CD14-positive monocyte (primary cell): Measurements from ENCODE around the gene WWTR1. TPM values are rescaled to one million over a fixed set of nuclear protein-coding genes. Genes with fewer than 3 reads are reported as not detected.

ENCODE experiments used
- DNase-seq, 3 donors: peaks; one replicate each; pipeline ENCODE4 v3.0.0-alpha.2; 2011 to 2022
- H2AFZ ChIP-seq: 2 replicates; pipeline ENCODE4 v1.6.0; 2012; ENCODE audit warnings: mild to moderate bottlenecking, low read depth, low read length, inconsistent platforms; ENCODE audit not compliant: insufficient read depth, poor library complexity, severe bottlenecking
- H3K27ac ChIP-seq, 2 donors: 1 replicate in 1 of 2; 2 replicates in 1 of 2; pipeline ENCODE4 v1.5.1; 2012 to 2013; ENCODE audit warnings: low read length in 2 of 2, control low read depth in 1 of 2, inconsistent platforms in 1 of 2, low read depth in 1 of 2, mild to moderate bottlenecking in 1 of 2
- H3K27me3 ChIP-seq, 2 donors: one replicate each; pipeline versions ENCODE4 v1.6.0 to v1.6.1; 2011 to 2013; ENCODE audit warnings: low read length in 2 of 2; ENCODE audit not compliant: control insufficient read depth in 2 of 2, insufficient read depth in 2 of 2
- H3K36me3 ChIP-seq, 2 donors: replicated peaks in 1 of 2; 1 replicate in 1 of 2; 2 replicates in 1 of 2; pipeline versions ENCODE4 v1.5.1 to v1.6.1; 2012 to 2013; ENCODE audit warnings: low read length in 2 of 2, control low read depth in 1 of 2, inconsistent platforms in 1 of 2, mild to moderate bottlenecking in 1 of 2; ENCODE audit not compliant: insufficient read depth in 2 of 2, control insufficient read depth in 1 of 2
- H3K4me1 ChIP-seq, 2 donors: 1 replicate in 1 of 2; 2 replicates in 1 of 2; pipeline versions ENCODE4 v1.5.1 to v1.6.1; 2012 to 2013; ENCODE audit warnings: low read length in 2 of 2, control low read depth in 1 of 2, inconsistent platforms in 1 of 2, mild to moderate bottlenecking in 1 of 2, moderate library complexity in 1 of 2; ENCODE audit not compliant: insufficient read depth in 2 of 2, control insufficient read depth in 1 of 2
- H3K4me2 ChIP-seq: replicated peaks from 2 replicates; pipeline ENCODE3; 2012; ENCODE audit warnings: low read length, moderate library complexity, mild to moderate bottlenecking; ENCODE audit not compliant: poor library complexity, severe bottlenecking; ENCODE audit errors: extremely low read depth
- H3K4me3 ChIP-seq, 3 experiments: fragments of 200-600 bp in 1 of 3; sonication (generic) in 1 of 3; replicated peaks in 1 of 3; 1 replicate in 2 of 3; 2 replicates in 1 of 3; pipeline ENCODE4 v1.5.1; 2011 to 2013; ENCODE audit warnings: low read length in 3 of 3, mild to moderate bottlenecking in 3 of 3, control low read depth in 2 of 3, low read depth in 2 of 3, inconsistent platforms in 1 of 3, moderate library complexity in 1 of 3
- H3K79me2 ChIP-seq: 2 replicates; pipeline ENCODE4 v1.6.0; 2012; ENCODE audit warnings: mild to moderate bottlenecking, control low read depth, inconsistent platforms, low read length, moderate library complexity; ENCODE audit not compliant: insufficient read depth
- H3K9ac ChIP-seq: 2 replicates; pipeline ENCODE4 v1.6.0; 2017; ENCODE audit warnings: low read length, mild to moderate bottlenecking; ENCODE audit not compliant: insufficient read depth, poor library complexity, severe bottlenecking
- H3K9me3 ChIP-seq, 2 donors: replicated peaks in 1 of 2; 1 replicate in 1 of 2; 2 replicates in 1 of 2; pipeline versions ENCODE4 v1.5.1 to v1.6.1; 2012 to 2013; ENCODE audit warnings: low read length in 2 of 2, control low read depth in 1 of 2; ENCODE audit not compliant: control insufficient read depth in 1 of 2, insufficient read depth in 1 of 2
- H4K20me1 ChIP-seq: 2 replicates; pipeline ENCODE4 v1.6.0; 2012; ENCODE audit warnings: mild to moderate bottlenecking, low read length, control low read depth, moderate library complexity; ENCODE audit not compliant: insufficient read depth
- H3K27ac Mint-ChIP-seq, 7 donors: one replicate each; pipeline ENCODE4 v1.8.0; 2020; ENCODE audit warnings: mild to moderate bottlenecking in 7 of 7, mixed read lengths in 7 of 7, moderate library complexity in 6 of 7, inconsistent platforms in 2 of 7
- H3K27me3 Mint-ChIP-seq, 3 donors: one replicate each; pipeline ENCODE4 v1.8.0; 2021 to 2022; ENCODE audit warnings: low read depth in 3 of 3, mild to moderate bottlenecking in 3 of 3, mixed read lengths in 3 of 3, moderate library complexity in 3 of 3, inconsistent platforms in 1 of 3
- H3K36me3 Mint-ChIP-seq, 2 donors: one replicate each; pipeline ENCODE4 v1.8.0; 2020; ENCODE audit warnings: mixed read lengths in 2 of 2, inconsistent platforms in 1 of 2, mild to moderate bottlenecking in 1 of 2
- H3K4me1 Mint-ChIP-seq: one replicate; pipeline ENCODE4 v1.8.0; 2020; ENCODE audit warnings: mild to moderate bottlenecking, mixed read lengths
- H3K4me3 Mint-ChIP-seq, 2 donors: one replicate each; pipeline ENCODE4 v1.8.0; 2020; ENCODE audit warnings: mild to moderate bottlenecking in 2 of 2, mixed read lengths in 2 of 2, moderate library complexity in 1 of 2
- H3K9me3 Mint-ChIP-seq, 7 donors: one replicate each; pipeline ENCODE4 v1.8.0; 2020 to 2022; ENCODE audit warnings: mixed read lengths in 7 of 7, mild to moderate bottlenecking in 6 of 7, moderate library complexity in 6 of 7, inconsistent platforms in 2 of 7
- CTCF ChIP-seq: fragments of 200-600 bp; IDR thresholded peaks from one replicate; pipeline ENCODE4 v1.8.0; 2022; ENCODE audit warnings: antibody characterized with exemption, mild to moderate bottlenecking
- WGBS: methylation state at CpG from one replicate; pipeline ENCODE4 v1.1.5; 2013; ENCODE audit warnings: missing lambda C conversion rate; ENCODE audit not compliant: insufficient coverage; 5-methylcytosine and 5-hydroxymethylcytosine counted together
- intact Hi-C, 2 donors: fragments of 100-400 bp; cut with micrococcal nuclease; formaldehyde crosslinking; loops; one replicate each; pipeline versions ENCODE4 v1.15.0 to v1.15.1; 2023
- polyA plus RNA-seq, 3 donors: library from polyadenylated mRNA; depleted of rRNA in 1 of 3; unstranded in 2 of 3; stranded (reverse) in 1 of 3; fragments of 300-500 nt in 2 of 3; fragments of >200 nt in 1 of 3; fragmentation: Illumina TruSeq in 2 of 3; gene quantifications; 1 replicate in 2 of 3; 2 replicates in 1 of 3; pipeline ENCODE4 v1.2.3, GENCODE V29; 2012 to 2021

Gene WWTR1
- polyA plus RNA-seq, 3 donors = not detected

- intact Hi-C loops = loop anchor here in 1 of 2 donors (5.0 kb wide), 1 partner anchor 129 kb away; no protein-coding TSS in a partner anchor
- H3K9ac ChIP-seq = no peak overlapping the region
- H3K9me3 ChIP-seq = no peaks in the 10 kb centered on the region
- H3K4me2 ChIP-seq = peak overlapping the region; percentile 5
- no peaks in the 10 kb centered on the region for H3K79me2 ChIP-seq
- no peak overlapping the region for H3K4me3 ChIP-seq
- H3K27ac Mint-ChIP-seq = peak overlapping the region; percentile 46 to 88 (median 75)
- peaks cover 0 to 2% (median 0%) of the 10 kb centered on the region in 7 donors for H3K9me3 Mint-ChIP-seq
- no peak overlapping the region for H3K4me3 Mint-ChIP-seq
- H3K4me1 Mint-ChIP-seq = peaks cover 43% of the 10 kb centered on the region
- no peak for TF ChIP-seq CTCF
- DNase-seq = peak in 2 of 3 donors; percentile 33 to 43
- no peaks in the 10 kb centered on the region for H4K20me1 ChIP-seq
- H3K36me3 Mint-ChIP-seq = no peaks in the 10 kb centered on the region
- peak overlapping the region; percentile 5 to 9 for H3K27ac ChIP-seq
- H3K27me3 ChIP-seq = no peaks in the 10 kb centered on the region
- peaks cover 35 to 41% of the 10 kb centered on the region in 2 donors for H3K4me1 ChIP-seq
- H2AFZ ChIP-seq = peak overlapping the region; percentile 57
- H3K36me3 ChIP-seq = no peaks in the 10 kb centered on the region
- no CpG with 5 or more reads among the region's 3 CpGs for WGBS
- peaks cover 0 to 2% (median 0%) of the 10 kb centered on the region in 3 donors for H3K27me3 Mint-ChIP-seq
Measured at GRCh38 chr3:149481056-149481455, 176.8 kb downstream of the WWTR1 start.

GRCh38 chr3:149480326-149481017 lies 177.4 kb downstream of the WWTR1 start:
- peak overlapping the region; percentile 58 for H2AFZ ChIP-seq
- H3K27ac ChIP-seq = peak overlapping the region in 1 of 2 donors; percentile 5
- peak overlapping the region; percentile 5 for H3K4me2 ChIP-seq
- H3K4me3 Mint-ChIP-seq = no peak overlapping the region
- no peaks in the 10 kb centered on the region for H4K20me1 ChIP-seq
- no peaks in the 10 kb centered on the region for H3K27me3 ChIP-seq
- H3K4me3 ChIP-seq = no peak overlapping the region
- H3K79me2 ChIP-seq = no peaks in the 10 kb centered on the region
- no peaks in the 10 kb centered on the region for H3K9me3 ChIP-seq
- peak overlapping the region; percentile 46 to 88 (median 78) for H3K27ac Mint-ChIP-seq
- WGBS = 0% methylated on average over 2 of the region's 15 CpGs
- no peaks in the 10 kb centered on the region for H3K36me3 Mint-ChIP-seq
- H3K9ac ChIP-seq = no peak overlapping the region
- peaks cover 0 to 2% (median 0%) of the 10 kb centered on the region in 7 donors for H3K9me3 Mint-ChIP-seq
- peak; percentile 85 for TF ChIP-seq CTCF
- H3K36me3 ChIP-seq = no peaks in the 10 kb centered on the region
- peak; percentile 69 to 75 (median 69) for DNase-seq
- intact Hi-C loops = loop anchor here in 1 of 2 donors (5.0 kb wide), 1 partner anchor 128 kb away; no protein-coding TSS in a partner anchor
- H3K4me1 Mint-ChIP-seq = peaks cover 47% of the 10 kb centered on the region
- peaks cover 41 to 47% of the 10 kb centered on the region in 2 donors for H3K4me1 ChIP-seq
- H3K27me3 Mint-ChIP-seq = peaks cover 0 to 3% (median 0%) of the 10 kb centered on the region in 3 donors
